ENCODE results near the gene SEPTIN7.

DNA sequence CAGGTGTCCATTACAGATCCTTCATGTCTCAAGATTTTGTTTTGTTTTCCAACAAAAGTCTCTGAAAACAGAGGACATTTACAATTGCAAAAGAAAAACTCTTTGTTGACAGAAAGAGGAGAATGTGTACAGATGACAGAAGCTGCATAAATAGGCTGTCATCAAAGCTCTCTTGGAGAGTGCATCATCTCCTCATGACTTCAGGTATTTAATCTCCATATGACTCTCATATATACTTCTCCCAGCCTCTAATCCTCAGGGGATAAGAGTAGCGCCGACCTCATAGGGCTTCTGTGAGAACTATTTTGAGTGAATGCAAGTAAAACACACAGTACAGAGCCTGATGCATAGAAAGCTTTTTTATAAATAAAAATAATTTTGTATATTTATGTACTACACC, 48.1 kb upstream of the SEPTIN7 start:
- TF ChIP-seq CTCF (IDR thresholded peaks at IDR 0.05) (no peak), POLR2A (IDR thresholded peaks at IDR 0.05) (no peak)
